ENCODE data around the gene NAA40.

The NAA40 gene

GRCh38 chr11:63938479-63939396 lies at the start of gene NAA40:
NAA40 (plus strand) TSS chr11:63939002; CDS start chr11:63939097, 95 bp downstream.
- Histone ChIP-seq H3K36me3 (ENCODE audit: insufficient read depth, low read length) (no peaks in the 10 kb centered on the region), H3K4me1 (ENCODE audit: control insufficient read depth, insufficient read depth, low read length, unreplicated experiment) (peaks cover 7% of the 10 kb centered on the region), H2AFZ (ENCODE audit: low read length, unreplicated experiment) (peak within 1 kb of the TSS; percentile 96), H3K27ac (ENCODE audit: low read depth, low read length) (peak within 1 kb of the TSS; percentile 40), H3K4me3 (ENCODE audit: low read depth, low read length) (peak within 1 kb of the TSS; percentile 99), H3K27me3 (ENCODE audit: insufficient read depth, low read length) (no peaks in the 10 kb centered on the region), H3K79me2 (ENCODE audit: control insufficient read depth, insufficient read depth, low read length, unreplicated experiment) (peaks cover 44% of the 10 kb centered on the region)

- H3K4me1 ChIP-seq (ENCODE audit: control insufficient read depth, insufficient read depth, low read length, unreplicated experiment): peaks cover 25% of the 10 kb centered on the region
- no peaks in the 10 kb centered on the region for H3K27me3 ChIP-seq (ENCODE audit: insufficient read depth, low read length)
- H2AFZ ChIP-seq (ENCODE audit: low read length, unreplicated experiment): no peak overlapping the region
- no peak overlapping the region for H3K27ac ChIP-seq (ENCODE audit: low read depth, low read length)
- H3K79me2 ChIP-seq (ENCODE audit: control insufficient read depth, insufficient read depth, low read length, unreplicated experiment): peaks cover 60% of the 10 kb centered on the region
- H3K4me3 ChIP-seq (ENCODE audit: low read depth, low read length): no peak overlapping the region
- peaks cover 12% of the 10 kb centered on the region; the same call in 1 of the 2 replicates for H3K36me3 ChIP-seq (ENCODE audit: insufficient read depth, low read length)
Measured at GRCh38 chr11:63889344-63889743, 49.5 kb upstream of the NAA40 start.

- Histone ChIP-seq H3K4me3 (ENCODE audit: low read depth, low read length) (no peak overlapping the region), H2AFZ (ENCODE audit: low read length, unreplicated experiment) (no peak overlapping the region), H3K36me3 (ENCODE audit: insufficient read depth, low read length) (peaks cover 16% of the 10 kb centered on the region; the same call in 1 of the 2 replicates), H3K79me2 (ENCODE audit: control insufficient read depth, insufficient read depth, low read length, unreplicated experiment) (peaks cover 60% of the 10 kb centered on the region), H3K27me3 (ENCODE audit: insufficient read depth, low read length) (no peaks in the 10 kb centered on the region), H3K4me1 (ENCODE audit: control insufficient read depth, insufficient read depth, low read length, unreplicated experiment) (peaks cover 25% of the 10 kb centered on the region), H3K27ac (ENCODE audit: low read depth, low read length) (no peak overlapping the region)
Measured at GRCh38 chr11:63890368-63890767, 48.4 kb upstream of the NAA40 start.

GRCh38 chr11:63892228-63892627 lies 46.6 kb upstream of the NAA40 start:
- Histone ChIP-seq H2AFZ (ENCODE audit: low read length, unreplicated experiment) (no peak overlapping the region), H3K4me3 (ENCODE audit: low read depth, low read length) (no peak overlapping the region), H3K27ac (ENCODE audit: low read depth, low read length) (no peak overlapping the region), H3K4me1 (ENCODE audit: control insufficient read depth, insufficient read depth, low read length, unreplicated experiment) (peaks cover 19% of the 10 kb centered on the region), H3K36me3 (ENCODE audit: insufficient read depth, low read length) (peaks cover 16% of the 10 kb centered on the region; the same call in 1 of the 2 replicates), H3K27me3 (ENCODE audit: insufficient read depth, low read length) (no peaks in the 10 kb centered on the region), H3K79me2 (ENCODE audit: control insufficient read depth, insufficient read depth, low read length, unreplicated experiment) (peaks cover 50% of the 10 kb centered on the region)

- peaks cover 16% of the 10 kb centered on the region; the same call in 1 of the 2 replicates for H3K36me3 ChIP-seq (ENCODE audit: insufficient read depth, low read length)
- no peak overlapping the region for H3K4me3 ChIP-seq (ENCODE audit: low read depth, low read length)
- H2AFZ ChIP-seq (ENCODE audit: low read length, unreplicated experiment): no peak overlapping the region
- H3K27ac ChIP-seq (ENCODE audit: low read depth, low read length): no peak overlapping the region
- H3K27me3 ChIP-seq (ENCODE audit: insufficient read depth, low read length): no peaks in the 10 kb centered on the region
- peaks cover 8% of the 10 kb centered on the region for H3K4me1 ChIP-seq (ENCODE audit: control insufficient read depth, insufficient read depth, low read length, unreplicated experiment)
- H3K79me2 ChIP-seq (ENCODE audit: control insufficient read depth, insufficient read depth, low read length, unreplicated experiment): peaks cover 46% of the 10 kb centered on the region
Measured at GRCh38 chr11:63893355-63893754, 45.4 kb upstream of the NAA40 start.

- H3K4me3 ChIP-seq (ENCODE audit: low read depth, low read length): no peak overlapping the region
- peaks cover 24% of the 10 kb centered on the region for H3K79me2 ChIP-seq (ENCODE audit: control insufficient read depth, insufficient read depth, low read length, unreplicated experiment)
- peaks cover 25% of the 10 kb centered on the region; the same call in 1 of the 2 replicates for H3K36me3 ChIP-seq (ENCODE audit: insufficient read depth, low read length)
- no peaks in the 10 kb centered on the region for H3K27me3 ChIP-seq (ENCODE audit: insufficient read depth, low read length)
- H2AFZ ChIP-seq (ENCODE audit: low read length, unreplicated experiment): no peak overlapping the region
- H3K27ac ChIP-seq (ENCODE audit: low read depth, low read length): no peak overlapping the region
- H3K4me1 ChIP-seq (ENCODE audit: control insufficient read depth, insufficient read depth, low read length, unreplicated experiment): no peaks in the 10 kb centered on the region
Measured at GRCh38 chr11:63896071-63896470, 42.7 kb upstream of the NAA40 start.

GRCh38 chr11:63897459-63898146 lies 41.2 kb upstream of the NAA40 start:
- Histone ChIP-seq H2AFZ (ENCODE audit: low read length, unreplicated experiment) (no peak overlapping the region), H3K4me1 (ENCODE audit: control insufficient read depth, insufficient read depth, low read length, unreplicated experiment) (no peaks in the 10 kb centered on the region), H3K79me2 (ENCODE audit: control insufficient read depth, insufficient read depth, low read length, unreplicated experiment) (peaks cover 15% of the 10 kb centered on the region), H3K27me3 (ENCODE audit: insufficient read depth, low read length) (no peaks in the 10 kb centered on the region), H3K4me3 (ENCODE audit: low read depth, low read length) (no peak overlapping the region), H3K36me3 (ENCODE audit: insufficient read depth, low read length) (peaks cover 32% of the 10 kb centered on the region; the same call in 1 of the 2 replicates), H3K27ac (ENCODE audit: low read depth, low read length) (no peak overlapping the region)

GRCh38 chr11:63901660-63902059 lies 37.1 kb upstream of the NAA40 start:
- Histone ChIP-seq H3K27me3 (ENCODE audit: insufficient read depth, low read length) (no peaks in the 10 kb centered on the region), H2AFZ (ENCODE audit: low read length, unreplicated experiment) (no peak overlapping the region), H3K4me1 (ENCODE audit: control insufficient read depth, insufficient read depth, low read length, unreplicated experiment) (no peaks in the 10 kb centered on the region), H3K36me3 (ENCODE audit: insufficient read depth, low read length) (peaks cover 24% of the 10 kb centered on the region; the same call in 1 of the 2 replicates), H3K4me3 (ENCODE audit: low read depth, low read length) (no peak overlapping the region), H3K79me2 (ENCODE audit: control insufficient read depth, insufficient read depth, low read length, unreplicated experiment) (no peaks in the 10 kb centered on the region), H3K27ac (ENCODE audit: low read depth, low read length) (no peak overlapping the region)

- Histone ChIP-seq H2AFZ (ENCODE audit: low read length, unreplicated experiment) (no peak overlapping the region), H3K36me3 (ENCODE audit: insufficient read depth, low read length) (peaks cover 24% of the 10 kb centered on the region; the same call in 1 of the 2 replicates), H3K4me1 (ENCODE audit: control insufficient read depth, insufficient read depth, low read length, unreplicated experiment) (no peaks in the 10 kb centered on the region), H3K79me2 (ENCODE audit: control insufficient read depth, insufficient read depth, low read length, unreplicated experiment) (no peaks in the 10 kb centered on the region), H3K27ac (ENCODE audit: low read depth, low read length) (no peak overlapping the region), H3K4me3 (ENCODE audit: low read depth, low read length) (no peak overlapping the region), H3K27me3 (ENCODE audit: insufficient read depth, low read length) (no peaks in the 10 kb centered on the region)
Measured at GRCh38 chr11:63903884-63904283, 34.9 kb upstream of the NAA40 start.

- no peak overlapping the region for H3K4me3 ChIP-seq (ENCODE audit: low read depth, low read length)
- H3K79me2 ChIP-seq (ENCODE audit: control insufficient read depth, insufficient read depth, low read length, unreplicated experiment): no peaks in the 10 kb centered on the region
- H3K4me1 ChIP-seq (ENCODE audit: control insufficient read depth, insufficient read depth, low read length, unreplicated experiment): no peaks in the 10 kb centered on the region
- no peak overlapping the region for H2AFZ ChIP-seq (ENCODE audit: low read length, unreplicated experiment)
- no peaks in the 10 kb centered on the region for H3K27me3 ChIP-seq (ENCODE audit: insufficient read depth, low read length)
- H3K27ac ChIP-seq (ENCODE audit: low read depth, low read length): no peak overlapping the region
- peaks cover 19% of the 10 kb centered on the region; the same call in 1 of the 2 replicates for H3K36me3 ChIP-seq (ENCODE audit: insufficient read depth, low read length)
Measured at GRCh38 chr11:63904743-63905142, 34.1 kb upstream of the NAA40 start.

Data from ACC112 (cell line).